HL-60 (cell line): ENCODE results near the gene GPR153.

Experiments used
- DNase-seq, 2 experiments: peaks; one replicate each; pipeline ENCODE4 v3.0.0-alpha.2; 2010 to 2020; ENCODE audit warnings: low read depth in 1 of 2, low spot score in 1 of 2
- H3K27ac ChIP-seq: fragments of 250-450 bp; sonication (Bioruptor Pico); replicated peaks from 2 replicates; pipeline ENCODE4 v1.5.1; 2020; ENCODE audit warnings: mild to moderate bottlenecking, moderate library complexity
- H3K27me3 ChIP-seq: fragments of 250-450 bp; sonication (Bioruptor Pico); 2 replicates; pipeline ENCODE4 v1.5.1; 2021; ENCODE audit warnings: mild to moderate bottlenecking, moderate library complexity; ENCODE audit not compliant: insufficient read depth, poor library complexity, severe bottlenecking
- H3K4me3 ChIP-seq: replicated peaks from 2 replicates; pipeline ENCODE4 v1.5.1; 2011; ENCODE audit warnings: mild to moderate bottlenecking, control low read depth, low read length; ENCODE audit not compliant: insufficient read depth
- GABPA ChIP-seq: IDR thresholded peaks from 2 replicates; pipeline ENCODE4 v1.6.1; 2012; ENCODE audit warnings: low read depth
- POLR2AphosphoS5 ChIP-seq: IDR thresholded peaks from 2 replicates; pipeline ENCODE4 v1.6.1; 2012; ENCODE audit warnings: low read depth
- SPI1 ChIP-seq: IDR thresholded peaks from 2 replicates; pipeline ENCODE4 v1.6.1; 2012; ENCODE audit warnings: low read depth, mild to moderate bottlenecking, borderline replicate concordance
- TF ChIP-seq, protein P1 (sequence below): IDR thresholded peaks from 2 replicates; pipeline ENCODE4 v1.6.1; 2012; ENCODE audit warnings: low read depth; ENCODE audit not compliant: insufficient replicate concordance
- TF ChIP-seq, protein P2 (sequence below): IDR thresholded peaks from one replicate; pipeline ENCODE4 v1.5.1; 2011; ENCODE audit warnings: low read length, control low read depth, inconsistent platforms; ENCODE audit not compliant: insufficient read depth

Gene GPR153

DNA sequence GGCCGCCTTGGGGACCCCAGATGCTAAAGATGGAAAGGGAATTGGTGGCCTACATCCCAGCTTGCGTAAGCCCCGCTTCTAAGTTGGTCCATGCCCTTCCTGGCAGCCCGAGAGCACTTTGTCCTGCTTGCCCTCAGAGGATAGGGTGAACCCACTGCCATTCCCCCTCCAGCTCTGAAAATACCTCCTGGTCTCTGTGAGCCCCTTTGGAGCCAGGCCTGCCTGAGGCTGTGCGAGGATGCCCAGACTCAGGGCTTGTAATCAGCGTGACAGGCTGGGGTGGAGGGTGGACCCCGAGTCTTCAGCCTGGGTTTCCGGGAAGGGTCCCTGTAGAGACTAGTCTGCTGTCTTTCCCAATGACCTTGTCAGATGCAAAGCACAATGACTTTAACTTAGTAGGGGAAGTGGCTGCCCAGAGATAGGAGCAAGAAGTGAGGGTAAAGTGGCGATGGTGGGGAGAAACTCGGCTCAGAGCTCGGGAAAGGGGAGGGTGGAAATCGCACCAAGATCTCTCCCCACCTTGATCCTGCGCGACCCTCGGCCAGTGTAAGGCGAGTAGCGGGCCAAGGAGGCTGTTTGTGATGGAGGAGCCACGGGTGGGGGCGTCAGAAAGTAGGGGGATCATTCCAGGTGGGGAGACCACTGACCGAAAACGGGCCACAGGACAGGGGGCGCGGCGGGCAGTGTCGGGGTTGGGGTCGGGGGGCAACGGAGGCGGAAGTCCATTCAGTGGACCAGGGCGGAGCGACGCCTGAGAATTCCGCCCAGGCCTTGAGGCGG lies 19.6 kb downstream of the GPR153 start:
- no peak for DNase-seq
- Histone ChIP-seq H3K27me3 (peaks cover 47% of the 10 kb centered on the region), H3K4me3 (no peak overlapping the region), H3K27ac (no peak overlapping the region)
- TF ChIP-seq, protein P1, sequence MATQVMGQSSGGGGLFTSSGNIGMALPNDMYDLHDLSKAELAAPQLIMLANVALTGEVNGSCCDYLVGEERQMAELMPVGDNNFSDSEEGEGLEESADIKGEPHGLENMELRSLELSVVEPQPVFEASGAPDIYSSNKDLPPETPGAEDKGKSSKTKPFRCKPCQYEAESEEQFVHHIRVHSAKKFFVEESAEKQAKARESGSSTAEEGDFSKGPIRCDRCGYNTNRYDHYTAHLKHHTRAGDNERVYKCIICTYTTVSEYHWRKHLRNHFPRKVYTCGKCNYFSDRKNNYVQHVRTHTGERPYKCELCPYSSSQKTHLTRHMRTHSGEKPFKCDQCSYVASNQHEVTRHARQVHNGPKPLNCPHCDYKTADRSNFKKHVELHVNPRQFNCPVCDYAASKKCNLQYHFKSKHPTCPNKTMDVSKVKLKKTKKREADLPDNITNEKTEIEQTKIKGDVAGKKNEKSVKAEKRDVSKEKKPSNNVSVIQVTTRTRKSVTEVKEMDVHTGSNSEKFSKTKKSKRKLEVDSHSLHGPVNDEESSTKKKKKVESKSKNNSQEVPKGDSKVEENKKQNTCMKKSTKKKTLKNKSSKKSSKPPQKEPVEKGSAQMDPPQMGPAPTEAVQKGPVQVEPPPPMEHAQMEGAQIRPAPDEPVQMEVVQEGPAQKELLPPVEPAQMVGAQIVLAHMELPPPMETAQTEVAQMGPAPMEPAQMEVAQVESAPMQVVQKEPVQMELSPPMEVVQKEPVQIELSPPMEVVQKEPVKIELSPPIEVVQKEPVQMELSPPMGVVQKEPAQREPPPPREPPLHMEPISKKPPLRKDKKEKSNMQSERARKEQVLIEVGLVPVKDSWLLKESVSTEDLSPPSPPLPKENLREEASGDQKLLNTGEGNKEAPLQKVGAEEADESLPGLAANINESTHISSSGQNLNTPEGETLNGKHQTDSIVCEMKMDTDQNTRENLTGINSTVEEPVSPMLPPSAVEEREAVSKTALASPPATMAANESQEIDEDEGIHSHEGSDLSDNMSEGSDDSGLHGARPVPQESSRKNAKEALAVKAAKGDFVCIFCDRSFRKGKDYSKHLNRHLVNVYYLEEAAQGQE, result no peak
- TF ChIP-seq GABPA (no peak), POLR2AphosphoS5 (no peak)
- TF ChIP-seq, protein P2, sequence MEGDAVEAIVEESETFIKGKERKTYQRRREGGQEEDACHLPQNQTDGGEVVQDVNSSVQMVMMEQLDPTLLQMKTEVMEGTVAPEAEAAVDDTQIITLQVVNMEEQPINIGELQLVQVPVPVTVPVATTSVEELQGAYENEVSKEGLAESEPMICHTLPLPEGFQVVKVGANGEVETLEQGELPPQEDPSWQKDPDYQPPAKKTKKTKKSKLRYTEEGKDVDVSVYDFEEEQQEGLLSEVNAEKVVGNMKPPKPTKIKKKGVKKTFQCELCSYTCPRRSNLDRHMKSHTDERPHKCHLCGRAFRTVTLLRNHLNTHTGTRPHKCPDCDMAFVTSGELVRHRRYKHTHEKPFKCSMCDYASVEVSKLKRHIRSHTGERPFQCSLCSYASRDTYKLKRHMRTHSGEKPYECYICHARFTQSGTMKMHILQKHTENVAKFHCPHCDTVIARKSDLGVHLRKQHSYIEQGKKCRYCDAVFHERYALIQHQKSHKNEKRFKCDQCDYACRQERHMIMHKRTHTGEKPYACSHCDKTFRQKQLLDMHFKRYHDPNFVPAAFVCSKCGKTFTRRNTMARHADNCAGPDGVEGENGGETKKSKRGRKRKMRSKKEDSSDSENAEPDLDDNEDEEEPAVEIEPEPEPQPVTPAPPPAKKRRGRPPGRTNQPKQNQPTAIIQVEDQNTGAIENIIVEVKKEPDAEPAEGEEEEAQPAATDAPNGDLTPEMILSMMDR, result no peak

DNA sequence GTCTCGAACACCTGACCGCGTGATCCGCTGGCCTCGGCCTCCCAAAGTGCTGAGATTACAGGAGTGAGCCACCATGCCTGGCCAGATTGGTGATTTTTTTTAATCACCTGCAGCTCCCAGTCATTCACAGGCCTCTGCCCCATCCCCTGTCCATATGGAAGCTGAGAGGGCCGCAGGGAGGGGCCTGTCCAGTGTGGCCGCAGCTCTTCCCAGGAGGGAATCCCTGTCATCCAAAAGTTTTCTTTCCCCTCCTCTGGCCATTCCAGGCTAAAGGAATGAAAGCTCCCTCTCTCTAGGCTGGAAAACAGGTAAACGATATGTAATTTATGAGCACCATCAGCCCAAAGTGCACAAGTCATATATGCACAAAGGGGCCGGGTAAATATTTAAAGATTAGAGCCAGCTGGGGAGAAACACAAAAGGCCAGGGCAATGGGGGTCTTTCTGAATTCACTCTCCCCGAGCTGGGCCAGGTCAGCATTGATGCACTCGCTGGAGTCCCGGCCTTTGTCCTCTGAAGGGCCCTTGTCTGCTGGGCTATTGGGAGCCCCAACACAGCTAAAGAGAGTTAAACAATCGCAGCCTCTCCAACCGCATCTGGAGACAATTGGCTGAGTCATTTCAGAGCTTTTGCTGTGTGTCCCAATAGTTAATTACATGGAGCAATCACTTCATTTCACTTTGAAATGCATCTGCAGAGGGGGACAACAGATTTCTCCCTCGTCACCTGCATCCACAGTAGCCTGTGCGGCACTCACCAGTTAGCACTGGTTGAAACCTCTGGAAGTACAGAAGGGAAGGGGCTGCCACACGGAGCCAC lies 20.7 kb downstream of the GPR153 start:
- peaks cover 47% of the 10 kb centered on the region for H3K27me3 ChIP-seq
- no peak for TF ChIP-seq POLR2AphosphoS5
- H3K4me3 ChIP-seq, result no peak overlapping the region
- H3K27ac ChIP-seq, result no peak overlapping the region
- DNase-seq, result peak in 1 of 2 experiments; percentile 21

DNA sequence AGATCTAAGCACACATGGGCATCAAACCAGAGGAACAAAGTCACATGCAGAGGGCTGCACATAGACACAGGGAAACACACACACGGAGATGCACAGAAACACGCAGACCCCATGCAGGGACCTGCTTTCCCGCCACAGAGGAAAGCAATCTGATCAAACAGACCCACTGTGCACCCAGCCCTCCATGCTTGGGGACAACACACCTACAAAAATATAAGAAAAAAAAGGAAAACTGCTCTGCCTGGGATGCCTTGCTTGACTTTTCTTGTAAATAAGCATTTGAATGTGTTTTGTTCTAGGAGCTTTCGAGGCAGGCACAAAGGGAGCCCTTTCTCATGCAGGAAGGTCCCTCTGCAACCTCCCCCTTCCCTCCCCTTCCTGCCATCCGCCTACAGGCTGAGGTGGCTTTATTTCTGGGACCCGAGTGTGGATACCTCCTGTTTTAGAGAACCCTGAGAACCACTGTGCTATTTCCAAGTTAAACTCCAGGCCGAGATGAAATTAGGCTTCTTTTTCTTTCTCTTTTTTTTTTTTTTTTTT lies 21.6 kb downstream of the GPR153 start:
- Histone ChIP-seq H3K4me3 (no peak overlapping the region), H3K27ac (no peak overlapping the region), H3K27me3 (peaks cover 42% of the 10 kb centered on the region)
- no peak for DNase-seq
- TF ChIP-seq GABPA, result no peak
- no peak for TF ChIP-seq POLR2AphosphoS5
- TF ChIP-seq, protein P2, result no peak
- TF ChIP-seq SPI1, result no peak
- TF ChIP-seq, protein P1, result no peak

DNA sequence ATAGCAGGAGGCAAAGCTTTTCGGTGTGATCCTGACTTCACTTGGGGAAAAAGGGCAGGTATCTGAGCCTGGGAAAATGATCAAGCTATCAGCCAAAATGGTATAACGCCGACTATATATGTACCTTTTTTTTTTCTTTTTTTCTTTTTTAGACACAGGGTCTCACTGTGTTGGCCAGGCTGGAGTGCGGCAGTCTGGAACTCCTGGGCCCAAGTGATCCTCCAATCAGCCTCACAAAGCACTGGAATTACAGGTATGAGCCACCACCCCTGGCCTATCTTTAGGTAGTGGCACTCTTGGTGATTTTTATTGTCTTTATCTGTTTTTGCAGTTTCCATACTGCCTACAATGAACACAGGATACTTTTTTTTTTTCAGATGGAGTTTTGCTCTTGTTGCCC lies 23.8 kb downstream of the GPR153 start:
- TF ChIP-seq SPI1 (no peak), GABPA (no peak)
- no peak overlapping the region for H3K4me3 ChIP-seq
- no peak for DNase-seq
- peaks cover 25% of the 10 kb centered on the region for H3K27me3 ChIP-seq
- no peak overlapping the region for H3K27ac ChIP-seq
